IMR-90 (cell line): ENCODE measurements around the gene CDC6. TPM values are rescaled to one million over a fixed set of nuclear protein-coding genes. Genes with fewer than 3 reads are reported as not detected.

Experiments
- ATAC-seq: fragments of 200-7000 bp; cut with Tn5 transposase; 2 replicates; pipeline ENCODE4 v1.9.1; 2020; ENCODE audit warnings: low read depth, mild to moderate bottlenecking, moderate library complexity
- BruUV-seq: library from RNA; stranded (reverse); fragments of 400-500 nt; replicated peaks from 2 replicates; lab custom pipeline; 2021; lab: Mats Ljungman, UMichigan
- CTCF ChIA-PET: fragments of 300-600 bp; formaldehyde crosslinking; extraction: SDS; loops from one replicate; lab custom pipeline; 2021; ENCODE audit warnings: antibody characterized with exemption; lab: Yijun Ruan, JAX
- POLR2A ChIA-PET: fragments of 300-600 bp; sonication (Branson Sonifier 250); formaldehyde crosslinking; loops from one replicate; lab custom pipeline; 2022; ENCODE audit warnings: antibody characterized with exemption; ENCODE audit not compliant: unreplicated experiment; lab: Charles Lee
- DNase-seq: peaks from one replicate; pipeline ENCODE4 v3.0.0; 2013
- H2AFZ ChIP-seq: replicated peaks from 2 replicates; pipeline ENCODE3; 2013; ENCODE audit warnings: low read length, mild to moderate bottlenecking; ENCODE audit not compliant: poor library complexity
- H2AK5ac ChIP-seq: 2 replicates; pipeline ENCODE4 v1.6.1; 2013; ENCODE audit warnings: low read depth, low read length, inconsistent platforms
- H2AK9ac ChIP-seq: replicated peaks from 2 replicates; pipeline ENCODE3; 2013; ENCODE audit warnings: mild to moderate bottlenecking, low read depth, low read length, moderate library complexity; ENCODE audit not compliant: poor library complexity
- H2BK120ac ChIP-seq: 2 replicates; pipeline ENCODE4 v1.6.1; 2013; ENCODE audit warnings: low read depth, low read length, inconsistent platforms
- H2BK15ac ChIP-seq: 3 replicates; pipeline ENCODE4 v1.6.1; 2013; ENCODE audit warnings: low read depth, low read length, inconsistent platforms
- H2BK20ac ChIP-seq: 2 replicates; pipeline ENCODE4 v1.6.1; 2013; ENCODE audit warnings: low read depth, mild to moderate bottlenecking, inconsistent platforms, low read length, moderate library complexity
- H2BK5ac ChIP-seq: 2 replicates; pipeline ENCODE4 v1.6.1; 2013; ENCODE audit warnings: mild to moderate bottlenecking, low read depth, low read length, inconsistent platforms; ENCODE audit not compliant: poor library complexity, severe bottlenecking
- H3K14ac ChIP-seq: replicated peaks from 2 replicates; pipeline ENCODE4 v1.6.1; 2013; ENCODE audit warnings: low read depth, low read length, inconsistent platforms
- H3K18ac ChIP-seq: 2 replicates; pipeline ENCODE4 v1.6.1; 2013; ENCODE audit warnings: low read depth, low read length, control low read depth
- H3K23ac ChIP-seq: 2 replicates; pipeline ENCODE4 v1.6.1; 2013; ENCODE audit warnings: low read depth, low read length, inconsistent platforms
- H3K27ac ChIP-seq: 2 replicates; pipeline ENCODE4 v1.5.1; 2013; ENCODE audit warnings: mild to moderate bottlenecking, control low read depth, low read length; ENCODE audit not compliant: insufficient read depth
- H3K27me3 ChIP-seq: 2 replicates; pipeline ENCODE4 v1.6.1; 2013; ENCODE audit warnings: low read length; ENCODE audit not compliant: control insufficient read depth, insufficient read depth
- H3K36me3 ChIP-seq: 2 replicates; pipeline ENCODE4 v1.6.1; 2013; ENCODE audit warnings: low read length, mixed read lengths; ENCODE audit not compliant: control insufficient read depth, insufficient read depth
- H3K4ac ChIP-seq: 2 replicates; pipeline ENCODE4 v1.6.1; 2013; ENCODE audit warnings: low read depth, low read length, inconsistent platforms
- H3K4me1 ChIP-seq: 2 replicates; pipeline ENCODE4 v1.6.1; 2013; ENCODE audit warnings: low read length, mixed read lengths; ENCODE audit not compliant: control insufficient read depth, insufficient read depth
- H3K4me2 ChIP-seq: 2 replicates; pipeline ENCODE4 v1.6.1; 2013; ENCODE audit warnings: low read depth, mild to moderate bottlenecking, control low read depth, low read length, moderate library complexity
- H3K4me3 ChIP-seq: 2 replicates; pipeline ENCODE4 v1.5.1; 2013; ENCODE audit warnings: low read depth, mild to moderate bottlenecking, control low read depth, low read length, moderate library complexity; ENCODE audit not compliant: insufficient read depth
- H3K56ac ChIP-seq: 2 replicates; pipeline ENCODE4 v1.6.1; 2013; ENCODE audit warnings: low read length, inconsistent platforms; ENCODE audit not compliant: insufficient read depth; ENCODE audit errors: extremely low read depth
- H3K79me1 ChIP-seq, 2 experiments: 2 replicates each; pipeline ENCODE4 v1.6.1; 2013; ENCODE audit warnings: low read length in 2 of 2, inconsistent platforms in 1 of 2, low read depth in 1 of 2
- H3K9ac ChIP-seq: 2 replicates; pipeline ENCODE4 v1.6.1; 2013; ENCODE audit warnings: low read depth, low read length, control low read depth
- H3K9me1 ChIP-seq: 2 replicates; pipeline ENCODE4 v1.6.1; 2013; ENCODE audit warnings: low read length, inconsistent platforms; ENCODE audit not compliant: insufficient read depth
- H3K9me3 ChIP-seq: 2 replicates; pipeline ENCODE4 v1.6.1; 2013; ENCODE audit warnings: low read length; ENCODE audit not compliant: control insufficient read depth, insufficient read depth
- H4K20me1 ChIP-seq: 2 replicates; pipeline ENCODE4 v1.6.1; 2013; ENCODE audit warnings: low read length, inconsistent platforms; ENCODE audit not compliant: insufficient read depth
- H4K5ac ChIP-seq: 2 replicates; pipeline ENCODE4 v1.6.1; 2013; ENCODE audit warnings: mild to moderate bottlenecking, low read depth, low read length, control low read depth
- H4K8ac ChIP-seq, 2 experiments: 2 replicates each; pipeline ENCODE4 v1.6.1; 2013; ENCODE audit warnings: low read depth in 2 of 2, low read length in 2 of 2, control low read depth in 1 of 2, inconsistent platforms in 1 of 2
- H4K91ac ChIP-seq: 2 replicates; pipeline ENCODE4 v1.6.1; 2013; ENCODE audit warnings: low read depth, low read length, inconsistent platforms; ENCODE audit not compliant: insufficient read depth
- FOS ChIP-seq: fragments of 150-350 bp; IDR thresholded peaks from 2 replicates; pipeline ENCODE4 v1.6.1; 2016; ENCODE audit warnings: low read depth, low read length
- MAFK ChIP-seq: IDR thresholded peaks from 2 replicates; pipeline ENCODE4 v1.6.1; 2012; ENCODE audit warnings: low read depth, low read length, improper control_type of control experiment
- MXI1 ChIP-seq: IDR thresholded peaks from 2 replicates; pipeline ENCODE4 v1.6.1; 2012; ENCODE audit warnings: low read depth, mild to moderate bottlenecking, low read length, moderate library complexity, borderline replicate concordance
- NFE2L2 ChIP-seq: fragments of 150-350 bp; IDR thresholded peaks from 2 replicates; pipeline ENCODE4 v1.6.1; 2016; ENCODE audit warnings: low read depth, mild to moderate bottlenecking, low read length
- RCOR1 ChIP-seq: IDR thresholded peaks from 2 replicates; pipeline ENCODE4 v1.6.1; 2012; ENCODE audit warnings: mild to moderate bottlenecking, low read length, improper control_type of control experiment; ENCODE audit not compliant: insufficient replicate concordance
- WGBS, 2 experiments: methylation state at CpG; one replicate each; pipeline versions ENCODE4 v1.1.5 to v1.1.7; 2013; ENCODE audit warnings: missing lambda C conversion rate in 2 of 2; ENCODE audit not compliant: insufficient read length in 1 of 2; ENCODE audit errors: extremely low coverage in 2 of 2; 5-methylcytosine and 5-hydroxymethylcytosine counted together
- dilution Hi-C: fragments of 300-500 bp; cut with HindIII; formaldehyde crosslinking; loops from one replicate; pipeline ENCODE4 v1.14.3; 2018; ENCODE audit warnings: low sequenced_read_pairs; ENCODE audit not compliant: unreplicated experiment
- in situ Hi-C: fragments of 300-500 bp; cut with MboI; formaldehyde crosslinking; loops from 3 replicates; pipeline ENCODE4 v1.14.3; 2019; ENCODE audit warnings: low sequenced_read_pairs, inconsistent platforms, mixed read lengths
- intact Hi-C: fragments of 100-400 bp; cut with micrococcal nuclease; formaldehyde crosslinking; loops from 2 replicates; pipeline ENCODE4 v1.10.0; 2022
- polyA plus RNA-seq, 3 experiments: library from polyadenylated mRNA; depleted of rRNA; stranded (reverse); fragments of >200 nt; gene quantifications; 2 replicates each; pipeline ENCODE4 v1.2.3, GENCODE V29; 2012; ENCODE audit warnings: low replicate concordance in 1 of 3
- total RNA-seq: library from RNA; depleted of rRNA; stranded (reverse); fragments of >200 nt; gene quantifications from 2 replicates; pipeline ENCODE4 v1.2.3, GENCODE V29; 2012
- TF ChIP-seq, protein P1 (sequence below): fragments of 150-350 bp; IDR thresholded peaks from 2 replicates; pipeline ENCODE4 v1.6.1; 2017; ENCODE audit warnings: mild to moderate bottlenecking, antibody characterized with exemption, low read length, low read depth

CDC6 gene
- total and polyA plus RNA-seq, 2 of the 4 experiments (the other 2 are of a cell fraction): 15.3 to 25.6 TPM

DNA sequence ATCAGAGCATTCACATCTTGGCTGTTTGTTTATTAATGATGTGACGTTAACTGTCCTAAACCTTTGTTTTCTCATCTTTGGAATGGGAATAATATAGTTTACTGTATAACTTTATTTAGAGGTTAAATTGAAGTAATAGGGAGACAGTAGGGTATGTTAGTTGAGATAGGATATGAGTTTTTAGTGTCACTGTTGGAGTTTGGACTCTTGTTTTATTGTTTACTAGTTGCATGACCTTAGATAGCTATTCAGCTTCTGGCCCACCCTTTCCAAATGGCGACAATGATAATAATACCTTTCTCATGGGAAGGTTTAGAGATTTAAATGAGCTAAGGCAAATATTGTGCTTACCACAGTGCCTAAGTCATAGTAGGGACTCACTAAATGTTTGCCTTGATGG is 28.2 kb upstream of the CDC6 start:
- Histone ChIP-seq H3K79me1 (peaks cover 27 to 44% of the 10 kb centered on the region in 2 experiments), H4K91ac (no peak overlapping the region), H3K18ac (no peak overlapping the region), H3K14ac (no peak overlapping the region), H3K4me1 (no peaks in the 10 kb centered on the region), H4K20me1 (peaks cover 7% of the 10 kb centered on the region; the same call in 1 of the 2 replicates), H4K5ac (no peak overlapping the region), H3K9me3 (no peaks in the 10 kb centered on the region), H2AK5ac (no peak overlapping the region), H4K8ac (no peak overlapping the region), H3K27me3 (no peaks in the 10 kb centered on the region), H2BK120ac (no peak overlapping the region), H2AK9ac (no peak overlapping the region), H3K9me1 (0 out of 2 replicates have a peak, but pooled peaks cover 3% of the 10 kb centered on the region), H3K4me3 (no peak overlapping the region), H3K27ac (no peak overlapping the region), H3K4me2 (no peak overlapping the region), H3K9ac (no peak overlapping the region), H2BK5ac (no peak overlapping the region), H2BK15ac (no peak overlapping the region), H3K23ac (no peak overlapping the region), H3K56ac (no peak overlapping the region), H3K4ac (no peak overlapping the region), H2BK20ac (no peak overlapping the region), H2AFZ (no peak overlapping the region), H3K36me3 (peaks cover 38% of the 10 kb centered on the region)
- ChIA-PET CTCF (interaction anchor here (0.6 to 0.7 kb wide), 2 partner anchors 9 to 39 kb away, joined by 3 to 5 read pairs; no protein-coding TSS in a partner anchor), POLR2A (no interaction called here)
- dilution Hi-C loops (no loop called here), in situ Hi-C loops (no loop called here), intact Hi-C loops (loop anchor here (10.0 kb wide), 1 partner anchor 55 kb away; no protein-coding TSS in a partner anchor)
- no peak for TF ChIP-seq MXI1
- TF ChIP-seq, protein P1, sequence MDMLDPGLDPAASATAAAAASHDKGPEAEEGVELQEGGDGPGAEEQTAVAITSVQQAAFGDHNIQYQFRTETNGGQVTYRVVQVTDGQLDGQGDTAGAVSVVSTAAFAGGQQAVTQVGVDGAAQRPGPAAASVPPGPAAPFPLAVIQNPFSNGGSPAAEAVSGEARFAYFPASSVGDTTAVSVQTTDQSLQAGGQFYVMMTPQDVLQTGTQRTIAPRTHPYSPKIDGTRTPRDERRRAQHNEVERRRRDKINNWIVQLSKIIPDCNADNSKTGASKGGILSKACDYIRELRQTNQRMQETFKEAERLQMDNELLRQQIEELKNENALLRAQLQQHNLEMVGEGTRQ: no peak
- no peak for TF ChIP-seq NFE2L2
- TF ChIP-seq RCOR1: no peak
- no peak for TF ChIP-seq MAFK
- no peak for TF ChIP-seq FOS
- DNase-seq: no peak
- WGBS, 2 experiments: no CpG with 5 or more reads among the region's 2 CpGs
- no TSS peak for BruUV-seq
- ATAC-seq: no peak
